ENCODE measurements around the gene UBR4. TPM values are rescaled to one million over a fixed set of nuclear protein-coding genes. Genes with fewer than 3 reads are reported as not detected.
"Not testable (repeated sequence)": the region's sequence is repeated elsewhere in the genome, so short reads cannot be mapped to it uniquely, and the experiment has no call there.

The UBR4 gene
- polyA plus RNA-seq (ENCODE audit: insufficient read length in 3 of 3) = 100 to 1,000 TPM; 109 to 149 (median 124) TPM
- long read RNA-seq, donor 1, partial matches to known transcripts = 13 of 23 reads
- long read RNA-seq, donor 1, other reads (novel, unspliced or antisense) = 8 of 23 reads
- long read RNA-seq, donor 2, partial matches to known transcripts = 11 of 14 reads
- long read RNA-seq, donor 2, other reads (novel, unspliced or antisense) = 0 of 14 reads
- long read RNA-seq, donor 3, partial matches to known transcripts = 11 of 14 reads
- long read RNA-seq, donor 3, other reads (novel, unspliced or antisense) = 0 of 14 reads
- long read RNA-seq, donor 4, partial matches to known transcripts = 11 of 26 reads
- long read RNA-seq, donor 4, other reads (novel, unspliced or antisense) = 8 of 26 reads
- long read RNA-seq, donor 5 = 0 reads
- long read RNA-seq, donor 6, transcript UBR4-203 (4 exons, 1,533 nt) = major isoform, 5 of 50 reads
- long read RNA-seq, donor 6, partial matches to known transcripts = 41 of 50 reads
- long read RNA-seq, donor 6, other reads (novel, unspliced or antisense) = 0 of 50 reads
- long read RNA-seq, donor 7, partial matches to known transcripts = 7 of 13 reads
- long read RNA-seq, donor 7, other reads (novel, unspliced or antisense) = 0 of 13 reads
- long read RNA-seq, donor 8, partial matches to known transcripts = 6 of 15 reads
- long read RNA-seq, donor 8, other reads (novel, unspliced or antisense) = 0 of 15 reads
- long read RNA-seq, donor 9, partial matches to known transcripts = 11 of 19 reads
- long read RNA-seq, donor 9, other reads (novel, unspliced or antisense) = 7 of 19 reads
- long read RNA-seq, donor 10, partial matches to known transcripts = 11 of 18 reads
- long read RNA-seq, donor 10, other reads (novel, unspliced or antisense) = 0 of 18 reads
- long read RNA-seq, donor 11, partial matches to known transcripts = 33 of 41 reads
- long read RNA-seq, donor 11, other reads (novel, unspliced or antisense) = 5 of 41 reads
- long read RNA-seq, donor 12, partial matches to known transcripts = 0 of 4 reads
- long read RNA-seq, donor 12, other reads (novel, unspliced or antisense) = 0 of 4 reads
- long read RNA-seq, donor 13, partial matches to known transcripts = 12 of 14 reads
- long read RNA-seq, donor 13, other reads (novel, unspliced or antisense) = 0 of 14 reads
- long read RNA-seq, donor 14, partial matches to known transcripts = 5 of 6 reads
- long read RNA-seq, donor 14, other reads (novel, unspliced or antisense) = 0 of 6 reads
- long read RNA-seq, donor 15, partial matches to known transcripts = 0 of 2 reads
- long read RNA-seq, donor 15, other reads (novel, unspliced or antisense) = 0 of 2 reads
- long read RNA-seq, donor 16, partial matches to known transcripts = 215 of 244 reads
- long read RNA-seq, donor 16, other reads (novel, unspliced or antisense) = 21 of 244 reads

DNA sequence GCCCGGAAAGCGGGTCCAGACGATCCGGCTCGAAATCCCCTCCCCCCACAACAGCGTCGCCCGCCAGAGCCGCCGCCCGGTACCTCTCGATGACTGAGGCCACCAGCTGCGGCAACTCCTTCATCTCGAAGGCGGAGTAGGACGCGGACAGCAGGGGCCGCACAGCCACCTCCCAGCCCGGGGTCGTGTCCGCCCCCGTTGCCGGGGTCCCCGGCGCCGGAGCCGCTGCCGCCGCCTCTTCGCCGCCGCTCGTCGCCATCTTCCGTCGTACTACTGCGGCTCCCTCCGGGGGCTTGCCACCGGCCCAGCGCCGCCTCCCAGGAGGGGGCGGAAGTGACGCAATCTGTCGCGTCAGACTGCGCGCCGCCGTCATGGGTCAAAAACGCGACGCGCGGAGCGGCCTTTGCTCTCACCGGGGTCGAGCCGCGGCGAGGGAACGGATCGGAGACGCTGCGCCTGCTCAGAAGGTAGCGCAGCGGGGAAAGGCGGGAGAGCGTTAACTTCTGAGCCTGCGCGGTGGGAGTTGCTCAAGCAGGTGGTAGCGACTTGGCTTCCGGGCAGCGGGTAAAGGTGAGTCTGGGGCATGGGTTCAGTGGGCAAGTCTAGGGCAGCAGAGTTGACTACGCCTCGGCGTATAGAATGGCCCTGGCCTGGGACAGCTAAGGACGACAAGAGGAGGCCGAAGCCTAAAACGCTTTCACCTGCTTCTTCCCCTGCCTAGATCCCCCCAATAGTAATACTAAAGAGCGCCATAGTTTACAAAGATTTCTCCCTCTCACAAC lies at the start of gene UBR4:
UBR4 (minus strand) TSS at position 277 of the 782 bp plus-strand sequence; CDS start at position 259, 18 bp downstream.
- DNase-seq (ENCODE audit: extremely low read depth in 1 of 11, low read depth in 9 of 11, low spot score in 4 of 11) = peak; percentile 88 to 96 (median 93)

DNA sequence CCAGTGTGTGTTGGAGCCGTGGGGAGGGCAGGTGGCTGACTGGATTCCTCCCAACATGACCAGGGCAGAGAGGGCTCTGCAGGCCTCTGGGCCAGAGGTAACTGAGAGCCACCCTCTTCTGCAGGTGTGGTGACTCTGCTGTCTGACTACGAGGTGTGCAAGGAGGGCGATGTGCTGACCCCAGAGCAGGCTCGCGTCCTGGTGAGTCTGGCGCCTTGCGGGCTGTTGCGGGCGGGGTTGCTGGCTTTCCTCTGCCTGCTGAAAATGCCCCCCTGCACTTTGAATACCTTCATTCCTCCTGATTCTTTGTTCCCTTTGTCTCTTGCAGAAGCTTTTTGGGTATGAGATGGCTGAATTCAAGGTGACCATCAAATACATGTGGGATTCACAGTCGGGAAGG lies 48.3 kb upstream of the UBR4 start:
- DNase-seq (ENCODE audit: extremely low read depth in 1 of 11, low read depth in 9 of 11, low spot score in 4 of 11) = no peak

DNA sequence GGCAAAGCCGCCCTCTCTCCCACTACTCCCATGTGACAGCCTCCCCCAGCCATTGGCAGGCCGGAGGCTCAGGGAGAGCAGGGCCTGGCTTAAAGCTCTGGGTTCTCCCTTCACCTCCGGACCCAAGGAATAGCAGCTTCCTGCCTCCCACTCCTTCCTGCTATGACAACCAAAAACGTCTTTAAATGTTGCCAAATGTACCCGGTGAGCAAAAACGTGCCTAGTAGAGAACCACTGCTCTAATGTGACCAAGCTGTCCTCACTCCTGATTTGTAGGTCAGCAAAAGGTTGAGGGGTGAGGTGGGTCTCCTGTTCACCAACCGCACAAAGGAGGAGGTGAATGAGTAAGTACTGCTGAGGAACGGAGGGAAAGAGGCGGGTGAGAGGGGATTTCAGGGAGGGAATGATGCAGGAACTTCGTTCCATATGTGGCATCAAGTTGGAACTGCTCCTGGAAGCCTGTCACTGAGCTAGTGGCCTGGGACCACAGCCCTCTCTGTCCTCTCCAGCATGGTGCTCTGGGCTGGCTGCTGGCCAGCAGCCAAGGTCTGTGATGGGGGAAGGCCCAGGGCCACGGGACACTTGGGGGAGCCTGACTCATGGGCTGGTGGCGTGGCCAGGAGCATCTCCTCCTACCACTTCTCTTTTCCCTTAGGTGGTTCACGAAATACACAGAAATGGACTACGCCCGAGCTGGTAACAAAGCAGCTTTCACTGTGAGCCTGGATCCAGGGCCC lies 47.3 kb upstream of the UBR4 start:
- no peak for DNase-seq (ENCODE audit: extremely low read depth in 1 of 11, low read depth in 9 of 11, low spot score in 4 of 11)

DNA sequence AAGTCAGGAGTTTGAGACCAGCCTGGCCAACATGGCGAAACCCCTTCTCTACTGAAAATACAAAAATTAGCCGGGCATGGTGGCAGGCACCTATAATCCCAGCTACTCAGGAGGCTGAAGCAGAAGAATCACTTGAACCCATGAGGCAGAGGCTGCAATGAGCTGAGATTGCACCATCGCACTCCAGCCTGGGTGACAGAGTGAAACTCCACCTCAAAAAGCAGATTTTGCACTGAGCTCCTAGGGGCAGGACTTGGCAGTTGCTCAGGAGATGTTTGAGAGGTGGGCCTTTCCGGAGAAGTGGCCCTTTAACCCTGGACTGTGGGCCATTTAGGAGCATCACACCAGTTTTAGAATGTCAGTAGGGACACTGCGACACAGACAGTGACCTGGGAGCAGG lies 46.2 kb upstream of the UBR4 start:
- not testable (repeated sequence) for DNase-seq (ENCODE audit: extremely low read depth in 1 of 11, low read depth in 9 of 11, low spot score in 4 of 11)

DNA sequence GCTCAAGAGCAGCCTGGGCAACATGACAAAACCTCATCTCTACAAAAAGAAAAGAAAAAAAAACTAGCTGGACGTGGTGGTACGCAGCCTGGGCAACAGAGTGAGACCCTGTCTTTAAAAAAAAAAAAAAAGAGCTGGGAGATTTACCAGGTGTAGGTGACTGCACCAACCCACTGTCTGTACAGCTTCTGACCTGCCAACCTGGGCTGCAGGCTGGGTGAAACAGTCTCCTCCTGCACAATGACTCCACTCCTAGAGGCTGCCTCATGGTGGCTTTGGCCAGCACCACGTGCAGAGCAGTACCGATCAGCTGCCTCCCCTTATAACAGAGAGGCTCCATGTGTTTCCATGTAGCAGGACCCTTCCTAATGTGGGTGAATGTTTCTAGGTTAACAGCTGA lies 45.2 kb upstream of the UBR4 start:
- DNase-seq (ENCODE audit: extremely low read depth in 1 of 11, low read depth in 9 of 11, low spot score in 4 of 11) = no peak

DNA sequence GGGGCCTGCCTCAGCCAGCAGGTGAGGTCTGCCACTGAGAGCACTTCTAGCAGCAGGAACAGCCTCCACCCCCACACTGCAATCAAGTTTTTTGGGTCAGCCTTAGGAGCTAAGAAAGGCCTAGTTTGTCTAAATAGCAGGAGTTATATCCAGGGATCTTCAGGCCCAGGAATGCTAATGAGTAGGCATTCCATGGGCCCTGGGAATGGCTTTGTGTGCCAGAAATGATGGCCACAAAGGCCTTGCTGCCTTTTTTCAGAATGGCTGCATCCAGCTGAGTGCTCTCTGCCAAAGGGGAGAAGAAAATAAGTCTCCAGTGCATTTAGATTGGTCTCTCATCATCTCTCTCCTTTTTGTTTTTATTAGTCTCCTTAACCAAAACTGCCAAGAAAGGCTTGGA lies 44.4 kb upstream of the UBR4 start:
- no peak for DNase-seq (ENCODE audit: extremely low read depth in 1 of 11, low read depth in 9 of 11, low spot score in 4 of 11)

DNA sequence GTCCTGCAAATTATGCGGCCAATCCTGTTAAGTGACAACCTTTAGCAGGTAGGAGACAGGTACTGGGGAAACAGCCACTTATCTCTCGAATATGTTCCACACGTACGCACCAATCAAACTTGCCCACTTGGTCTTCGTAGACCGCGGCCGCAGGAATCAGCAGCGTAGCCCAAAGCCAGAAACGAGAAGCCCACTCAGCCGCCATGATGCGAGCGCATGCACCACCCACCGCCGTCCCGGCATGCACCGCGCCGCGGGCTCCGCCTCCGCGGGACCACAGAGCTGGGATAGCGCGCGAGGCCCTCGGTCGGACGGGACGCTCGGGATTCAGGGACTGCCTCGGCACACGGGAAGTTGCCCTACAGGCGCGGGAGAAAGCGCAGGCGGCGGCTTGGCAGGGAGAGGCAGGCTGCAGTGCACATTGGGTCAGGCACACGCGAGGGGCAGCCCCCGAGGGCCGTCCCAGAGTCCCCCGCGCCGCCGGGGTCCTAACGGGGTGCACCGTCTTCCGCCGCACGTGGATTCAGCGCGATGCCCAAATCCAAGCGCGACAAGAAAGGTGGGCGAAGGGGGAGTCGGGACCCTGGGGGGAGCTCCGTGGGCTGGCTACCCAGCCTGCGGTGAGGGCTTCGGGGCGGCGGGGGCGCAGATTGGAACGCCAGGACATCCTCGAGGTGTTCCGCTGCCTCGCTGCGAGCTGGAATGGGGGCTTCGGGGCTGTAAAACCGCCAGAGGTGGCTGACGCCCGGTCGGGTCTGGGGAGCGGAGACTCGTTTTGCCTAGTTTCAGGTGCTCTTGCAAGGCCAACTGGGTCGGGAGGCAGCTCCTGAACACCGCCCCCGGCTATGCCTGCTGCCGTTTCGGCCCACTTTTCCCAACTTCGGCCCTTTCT lies 41.5 kb upstream of the UBR4 start, which contains the start of the genes EMC1 and MRTO4:
EMC1 (minus strand) TSS at position 220 of the 892 bp plus-strand sequence; CDS start at position 205, 15 bp downstream.
MRTO4 (plus strand) TSS at position 501 of the 892 bp plus-strand sequence; CDS start at position 532, 31 bp downstream.
- DNase-seq (ENCODE audit: extremely low read depth in 1 of 11, low read depth in 9 of 11, low spot score in 4 of 11) = peak; percentile 72 to 85 (median 78)

DNA sequence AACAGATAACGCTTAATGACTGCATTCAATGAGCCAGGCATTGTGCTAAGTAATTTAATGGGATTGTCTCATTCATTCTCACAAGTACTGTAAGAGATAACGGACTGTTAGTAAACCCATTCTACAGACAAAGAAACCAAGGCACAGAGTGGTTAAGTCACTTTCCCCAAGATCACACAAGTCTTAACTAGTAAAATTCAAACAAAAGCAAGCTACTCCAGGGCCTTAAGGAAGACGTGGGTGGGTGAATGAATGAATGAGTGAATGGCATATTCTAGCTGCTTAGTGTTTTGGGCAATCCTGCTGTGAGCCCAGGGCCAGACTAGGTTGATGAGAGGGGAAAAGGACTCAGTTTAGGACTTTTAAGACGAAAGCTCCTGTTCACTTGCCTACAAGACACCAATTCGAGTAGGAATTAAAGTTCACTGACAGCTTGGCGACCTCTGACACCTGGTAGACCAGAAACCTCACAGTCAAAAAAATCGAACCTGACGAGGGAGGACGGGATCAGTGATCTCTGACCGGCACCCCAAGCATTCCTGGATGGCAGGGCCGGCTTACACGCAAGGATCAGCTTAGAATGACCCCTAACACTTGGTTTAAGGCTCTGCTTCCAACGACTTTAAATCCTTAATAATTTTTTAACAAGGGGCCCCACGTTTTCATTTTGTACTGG lies 40.7 kb upstream of the UBR4 start:
- no peak for DNase-seq (ENCODE audit: extremely low read depth in 1 of 11, low read depth in 9 of 11, low spot score in 4 of 11)

DNA sequence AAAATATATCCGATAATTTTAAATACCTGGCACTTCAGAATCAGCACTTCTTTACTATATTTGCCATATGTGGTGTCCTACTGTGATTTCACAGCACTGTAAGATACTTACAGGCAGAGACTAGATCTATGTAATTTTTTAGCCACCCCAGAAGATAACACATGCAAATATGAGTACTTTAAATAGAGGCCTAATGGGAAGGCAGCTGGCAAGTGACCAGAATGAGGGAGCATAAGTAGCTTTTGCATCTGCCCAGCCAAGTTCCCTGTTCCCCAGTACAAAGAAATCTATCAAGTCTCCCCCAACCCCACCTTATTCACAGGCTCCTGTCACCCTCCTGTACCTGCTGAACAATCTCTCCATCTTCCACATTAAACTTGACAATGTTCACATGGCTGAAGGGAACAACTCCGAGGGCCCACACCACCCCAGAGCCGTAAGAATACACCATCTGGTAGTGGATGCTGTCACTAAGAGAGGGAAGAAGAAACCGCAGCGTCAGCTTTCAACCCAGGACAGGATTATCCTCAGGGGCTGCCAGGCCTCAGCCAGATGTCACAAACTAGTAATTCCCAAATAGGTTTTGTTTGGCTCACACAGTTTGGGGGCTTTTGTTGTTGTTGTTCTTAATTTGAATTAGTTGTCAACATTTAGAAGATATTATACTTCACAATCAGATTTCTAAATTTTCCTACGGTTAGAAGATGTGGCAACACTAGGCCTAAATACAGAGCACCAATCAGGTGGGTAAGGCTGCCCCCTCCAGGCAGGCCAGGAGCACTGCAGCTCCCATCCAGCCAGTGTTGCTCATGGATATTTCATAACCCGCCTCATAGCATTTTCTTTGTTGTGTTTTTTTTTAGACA lies 30.8 kb upstream of the UBR4 start:
- DNase-seq (ENCODE audit: extremely low read depth in 1 of 11, low read depth in 9 of 11, low spot score in 4 of 11) = peak in 2 of 11 donors; percentile 24 to 27

DNA sequence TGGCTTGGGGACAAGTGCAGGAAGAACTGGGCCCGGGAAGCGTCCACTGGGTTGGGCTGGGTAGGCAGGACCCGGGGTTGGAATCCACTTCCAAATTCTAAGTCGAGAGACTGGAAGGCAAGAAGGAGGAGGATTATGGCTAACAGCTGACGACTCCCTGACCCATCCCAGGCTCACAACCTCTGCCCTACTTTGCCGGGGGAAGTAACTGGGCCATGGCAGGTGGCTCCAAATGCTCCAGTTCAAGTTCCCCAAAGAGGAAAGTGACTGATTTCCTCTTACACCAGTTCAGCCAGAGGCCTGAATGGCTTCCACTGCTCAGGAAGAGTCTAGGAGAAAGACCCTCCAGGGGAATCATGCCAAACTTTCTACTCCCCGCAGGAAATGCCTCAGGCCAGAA lies 29.8 kb upstream of the UBR4 start:
- no peak for DNase-seq (ENCODE audit: extremely low read depth in 1 of 11, low read depth in 9 of 11, low spot score in 4 of 11)

DNA sequence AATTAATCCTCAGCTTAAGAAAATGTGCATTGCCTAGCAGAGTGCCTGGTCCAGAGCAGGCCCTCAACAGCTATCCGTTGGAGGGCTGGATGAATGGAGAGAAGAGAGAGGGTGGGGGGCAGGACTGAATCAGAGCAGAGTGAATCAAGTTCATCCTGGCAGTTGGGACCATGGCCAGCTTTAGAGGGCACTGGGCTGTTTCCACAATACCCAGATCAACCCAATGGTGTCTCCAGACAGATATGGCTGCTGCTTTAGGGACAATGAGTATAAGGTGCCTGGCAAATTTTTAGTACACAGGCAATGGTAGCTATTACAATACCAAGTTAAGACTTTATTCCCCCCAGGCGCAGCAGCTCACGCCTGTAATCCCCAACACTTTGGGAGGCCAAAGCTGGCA lies 24.2 kb upstream of the UBR4 start:
- no peak for DNase-seq (ENCODE audit: extremely low read depth in 1 of 11, low read depth in 9 of 11, low spot score in 4 of 11)

DNA sequence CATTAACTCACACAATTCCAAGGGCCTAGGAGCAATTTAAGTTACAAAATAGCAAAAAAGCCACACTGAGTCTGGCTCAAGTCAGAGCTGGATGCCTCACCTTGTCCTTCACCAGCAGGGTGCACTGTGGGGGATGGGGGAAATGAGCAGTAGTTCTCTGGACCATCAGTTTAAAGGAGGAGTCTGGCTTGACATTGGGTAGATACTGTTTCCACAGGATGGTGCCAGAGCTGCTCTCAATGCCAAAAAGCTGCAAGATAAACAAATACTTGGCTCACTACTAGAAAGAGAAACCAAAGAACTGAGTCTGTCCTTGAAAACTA lies 22.4 kb upstream of the UBR4 start:
- DNase-seq (ENCODE audit: extremely low read depth in 1 of 11, low read depth in 9 of 11, low spot score in 4 of 11) = no peak

DNA sequence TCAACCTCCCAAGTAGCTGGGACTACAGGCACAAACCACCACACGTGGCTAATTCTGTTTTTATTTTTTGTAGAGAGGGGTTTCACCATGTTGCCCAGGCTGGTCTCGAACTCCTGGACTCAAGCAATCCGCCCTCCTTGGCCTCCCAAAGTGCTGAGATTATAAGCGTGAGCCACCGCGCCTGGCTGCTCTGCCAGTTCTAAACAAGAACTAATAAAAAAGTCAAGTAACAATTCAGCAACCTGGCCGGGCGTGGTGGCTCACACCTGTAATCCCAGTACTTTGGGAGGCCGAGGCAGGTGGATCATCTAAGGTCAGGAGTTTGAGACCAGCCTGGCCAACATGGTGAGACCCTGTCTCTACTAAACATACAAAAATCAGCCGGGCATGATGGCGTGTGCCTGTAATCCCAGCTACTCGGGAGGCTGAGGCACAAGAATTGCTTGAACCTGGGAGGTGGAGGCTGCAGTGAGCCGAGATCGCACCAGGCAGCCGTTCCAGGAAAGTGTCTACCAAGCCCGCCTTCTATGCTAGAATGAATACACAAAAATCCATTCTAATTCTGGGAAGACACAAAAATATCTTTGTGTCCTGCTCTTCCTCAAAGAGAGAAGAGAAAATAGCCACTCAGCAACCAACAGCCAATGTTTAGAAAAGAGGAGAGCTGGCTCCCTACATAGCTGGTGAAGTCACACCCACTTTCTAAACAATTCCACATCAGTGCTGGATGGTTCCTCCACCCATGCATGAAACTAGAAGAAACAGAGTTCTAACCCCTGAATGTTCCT lies 21.9 kb upstream of the UBR4 start:
- not testable (repeated sequence) for DNase-seq (ENCODE audit: extremely low read depth in 1 of 11, low read depth in 9 of 11, low spot score in 4 of 11)

DNA sequence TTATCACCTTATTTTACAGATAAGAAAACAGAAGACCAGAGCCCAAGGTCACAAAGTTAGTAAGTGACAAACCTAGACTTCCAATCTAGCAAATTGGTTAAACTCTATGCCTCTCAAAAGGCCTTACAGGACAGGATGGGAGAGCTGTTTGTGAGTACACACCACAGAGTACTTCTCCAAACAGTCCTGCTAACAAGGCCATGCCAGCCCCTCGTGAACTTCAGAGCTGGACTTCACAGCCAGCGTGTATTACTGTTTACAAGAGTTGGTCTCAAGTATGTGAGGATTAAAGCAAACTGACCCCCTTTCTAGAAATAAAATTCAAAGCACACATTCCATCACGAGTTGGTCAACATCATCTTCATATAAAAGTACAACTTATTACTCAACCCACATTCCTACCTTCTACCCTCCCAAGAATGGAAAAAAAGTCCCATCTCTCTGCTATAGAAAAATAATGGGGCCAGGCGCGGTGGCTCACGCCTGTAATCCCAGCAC lies 19.8 kb upstream of the UBR4 start:
- DNase-seq (ENCODE audit: extremely low read depth in 1 of 11, low read depth in 9 of 11, low spot score in 4 of 11) = no peak
